ENCODE measurements around the gene GPBP1L1. TPM values are rescaled to one million over a fixed set of nuclear protein-coding genes. Genes with fewer than 3 reads are reported as not detected.

The GPBP1L1 gene
- total and polyA plus RNA-seq, 2 of the 13 experiments (the other 11 are each of a cell fraction or from before 2014, with no cell fraction given), result 45.9 to 86.1 TPM

DNA sequence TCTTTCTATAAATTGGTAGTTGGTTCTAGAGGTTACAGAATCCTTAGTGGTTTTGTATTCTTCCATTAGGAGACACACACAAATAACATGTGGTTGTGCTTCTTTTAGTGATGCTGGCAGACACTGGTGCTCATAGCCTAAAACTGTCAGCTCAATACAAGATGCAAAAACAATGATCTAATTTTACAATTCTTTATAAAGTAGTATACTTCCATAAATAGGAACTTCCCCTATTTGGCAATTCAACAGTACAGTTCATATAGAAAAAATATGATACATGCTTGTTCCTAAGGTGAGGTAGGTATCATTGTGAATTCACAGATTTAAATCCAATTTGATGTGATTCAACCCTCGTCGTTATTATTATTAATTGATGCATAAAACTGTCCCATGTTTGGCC, 41.7 kb downstream of the GPBP1L1 start (continued):
- TF ChIP-seq, protein P1, sequence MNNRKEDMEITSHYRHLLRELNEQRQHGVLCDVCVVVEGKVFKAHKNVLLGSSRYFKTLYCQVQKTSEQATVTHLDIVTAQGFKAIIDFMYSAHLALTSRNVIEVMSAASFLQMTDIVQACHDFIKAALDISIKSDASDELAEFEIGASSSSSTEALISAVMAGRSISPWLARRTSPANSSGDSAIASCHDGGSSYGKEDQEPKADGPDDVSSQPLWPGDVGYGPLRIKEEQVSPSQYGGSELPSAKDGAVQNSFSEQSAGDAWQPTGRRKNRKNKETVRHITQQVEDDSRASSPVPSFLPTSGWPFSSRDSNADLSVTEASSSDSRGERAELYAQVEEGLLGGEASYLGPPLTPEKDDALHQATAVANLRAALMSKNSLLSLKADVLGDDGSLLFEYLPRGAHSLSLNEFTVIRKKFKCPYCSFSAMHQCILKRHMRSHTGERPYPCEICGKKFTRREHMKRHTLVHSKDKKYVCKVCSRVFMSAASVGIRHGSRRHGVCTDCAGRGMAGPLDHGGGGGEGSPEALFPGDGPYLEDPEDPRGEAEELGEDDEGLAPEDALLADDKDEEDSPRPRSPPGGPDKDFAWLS (CRISPR knock-in tag; IDR thresholded peaks at IDR 0.05; ENCODE audit: borderline replicate concordance), result no peak
- TF ChIP-seq TP53 (CRISPR knock-in tag; conservative IDR thresholded peaks at IDR 0.05), result no peak
- TF ChIP-seq ZSCAN21 (CRISPR knock-in tag; IDR thresholded peaks at IDR 0.05; ENCODE audit: borderline replicate concordance), result no peak
- no peak for TF ChIP-seq ZFX (CRISPR knock-in tag; IDR thresholded peaks at IDR 0.05; ENCODE audit: low read depth)
- TF ChIP-seq, protein P2, sequence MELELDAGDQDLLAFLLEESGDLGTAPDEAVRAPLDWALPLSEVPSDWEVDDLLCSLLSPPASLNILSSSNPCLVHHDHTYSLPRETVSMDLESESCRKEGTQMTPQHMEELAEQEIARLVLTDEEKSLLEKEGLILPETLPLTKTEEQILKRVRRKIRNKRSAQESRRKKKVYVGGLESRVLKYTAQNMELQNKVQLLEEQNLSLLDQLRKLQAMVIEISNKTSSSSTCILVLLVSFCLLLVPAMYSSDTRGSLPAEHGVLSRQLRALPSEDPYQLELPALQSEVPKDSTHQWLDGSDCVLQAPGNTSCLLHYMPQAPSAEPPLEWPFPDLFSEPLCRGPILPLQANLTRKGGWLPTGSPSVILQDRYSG (CRISPR knock-in tag; IDR thresholded peaks at IDR 0.05), result no peak
- TF ChIP-seq, protein P3, sequence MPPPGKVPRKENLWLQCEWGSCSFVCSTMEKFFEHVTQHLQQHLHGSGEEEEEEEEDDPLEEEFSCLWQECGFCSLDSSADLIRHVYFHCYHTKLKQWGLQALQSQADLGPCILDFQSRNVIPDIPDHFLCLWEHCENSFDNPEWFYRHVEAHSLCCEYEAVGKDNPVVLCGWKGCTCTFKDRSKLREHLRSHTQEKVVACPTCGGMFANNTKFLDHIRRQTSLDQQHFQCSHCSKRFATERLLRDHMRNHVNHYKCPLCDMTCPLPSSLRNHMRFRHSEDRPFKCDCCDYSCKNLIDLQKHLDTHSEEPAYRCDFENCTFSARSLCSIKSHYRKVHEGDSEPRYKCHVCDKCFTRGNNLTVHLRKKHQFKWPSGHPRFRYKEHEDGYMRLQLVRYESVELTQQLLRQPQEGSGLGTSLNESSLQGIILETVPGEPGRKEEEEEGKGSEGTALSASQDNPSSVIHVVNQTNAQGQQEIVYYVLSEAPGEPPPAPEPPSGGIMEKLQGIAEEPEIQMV (CRISPR knock-in tag; IDR thresholded peaks at IDR 0.05; ENCODE audit: low read depth), result no peak
- TF ChIP-seq SIN3B (IDR thresholded peaks at IDR 0.05; ENCODE audit: low read length), result no peak
- TF ChIP-seq TCF7L2 (IDR thresholded peaks at IDR 0.05; ENCODE audit: low read depth, low read length), result no peak
- no peak for TF ChIP-seq MAFK (conservative IDR thresholded peaks at IDR 0.05 in 1 of 2, IDR thresholded peaks at IDR 0.05 in 1 of 2; ENCODE audit: low read length in 2 of 2)
- TF ChIP-seq GFI1 (CRISPR knock-in tag; IDR thresholded peaks at IDR 0.05; ENCODE audit: borderline replicate concordance), result no peak
